H9 (cell line): ENCODE data around the gene KIF22. TPM values are rescaled to one million over a fixed set of nuclear protein-coding genes. Genes with fewer than 3 reads are reported as not detected.

ENCODE experiments used
- DNase-seq: peaks from one replicate; pipeline ENCODE4 v3.0.0-alpha.2; 2017
- H2AFZ ChIP-seq: one replicate; pipeline ENCODE4 v1.6.1; 2013; ENCODE audit warnings: mild to moderate bottlenecking, low read length, control low read depth, moderate library complexity
- H2AK5ac ChIP-seq: 2 replicates; pipeline ENCODE4 v1.6.1; 2013; ENCODE audit warnings: low read length, control low read depth, mixed read lengths; ENCODE audit not compliant: insufficient read length
- H2BK120ac ChIP-seq: one replicate; pipeline ENCODE4 v1.6.1; 2013; ENCODE audit warnings: low read depth, mild to moderate bottlenecking, low read length, control low read depth, inconsistent platforms; ENCODE audit not compliant: poor library complexity, severe bottlenecking
- H2BK12ac ChIP-seq: 2 replicates; pipeline ENCODE4 v1.6.1; 2013; ENCODE audit warnings: low read length, control low read depth, mixed read lengths, low read depth; ENCODE audit not compliant: insufficient read length
- H2BK15ac ChIP-seq: 2 replicates; pipeline ENCODE4 v1.6.1; 2013; ENCODE audit warnings: low read depth, low read length, control low read depth
- H2BK20ac ChIP-seq: one replicate; pipeline ENCODE4 v1.6.1; 2013; ENCODE audit warnings: low read depth, mild to moderate bottlenecking, low read length, control low read depth, inconsistent platforms; ENCODE audit not compliant: poor library complexity, severe bottlenecking
- H2BK5ac ChIP-seq: 2 replicates; pipeline ENCODE4 v1.6.1; 2013; ENCODE audit warnings: low read length, control low read depth, mixed read lengths; ENCODE audit not compliant: insufficient read length
- H3K14ac ChIP-seq: 2 replicates; pipeline ENCODE4 v1.6.1; 2013; ENCODE audit warnings: low read length, control low read depth; ENCODE audit not compliant: insufficient read depth
- H3K18ac ChIP-seq: 2 replicates; pipeline ENCODE4 v1.6.1; 2013; ENCODE audit warnings: low read depth, mild to moderate bottlenecking, mixed read lengths, low read length, control low read depth; ENCODE audit not compliant: insufficient read length
- H3K23ac ChIP-seq: 2 replicates; pipeline ENCODE4 v1.6.1; 2013; ENCODE audit warnings: low read length, control low read depth, mixed read lengths, low read depth; ENCODE audit not compliant: insufficient read length
- H3K23me2 ChIP-seq: 2 replicates; pipeline ENCODE4 v1.6.1; 2013; ENCODE audit warnings: low read depth, mild to moderate bottlenecking, mixed read lengths, low read length, control low read depth; ENCODE audit not compliant: insufficient read length, poor library complexity, severe bottlenecking
- H3K27ac ChIP-seq: 2 replicates; pipeline ENCODE4 v1.5.1; 2013; ENCODE audit warnings: low read length, control low read depth, mixed read lengths, low read depth; ENCODE audit not compliant: insufficient read length
- H3K27me3 ChIP-seq: 2 replicates; pipeline ENCODE4 v1.6.1; 2013; ENCODE audit warnings: low read length, control low read depth, inconsistent platforms; ENCODE audit not compliant: insufficient read depth
- H3K4ac ChIP-seq: 2 replicates; pipeline ENCODE4 v1.6.1; 2013; ENCODE audit warnings: low read depth, mild to moderate bottlenecking, control low read depth, inconsistent platforms, low read length, moderate library complexity
- H3K4me1 ChIP-seq: 2 replicates; pipeline ENCODE4 v1.6.1; 2013; ENCODE audit warnings: low read length, control low read depth, inconsistent platforms; ENCODE audit not compliant: insufficient read depth
- H3K4me2 ChIP-seq: 2 replicates; pipeline ENCODE4 v1.6.1; 2013; ENCODE audit warnings: low read length, control low read depth, mixed read lengths; ENCODE audit not compliant: insufficient read length, insufficient read depth
- H3K56ac ChIP-seq: 2 replicates; pipeline ENCODE4 v1.6.1; 2013; ENCODE audit warnings: low read depth, mild to moderate bottlenecking, mixed read lengths, low read length, control low read depth; ENCODE audit not compliant: insufficient read length
- H3K79me1 ChIP-seq: 2 replicates; pipeline ENCODE4 v1.6.1; 2013; ENCODE audit warnings: low read depth, mild to moderate bottlenecking, moderate library complexity, low read length, control low read depth, inconsistent platforms; ENCODE audit not compliant: insufficient read depth, poor library complexity, severe bottlenecking
- H3K79me2 ChIP-seq: 2 replicates; pipeline ENCODE4 v1.6.1; 2013; ENCODE audit warnings: low read length, control low read depth, inconsistent platforms; ENCODE audit not compliant: insufficient read depth
- H3K9ac ChIP-seq: 2 replicates; pipeline ENCODE4 v1.6.1; 2013; ENCODE audit warnings: low read length, control low read depth, mixed read lengths; ENCODE audit not compliant: insufficient read length; ENCODE audit errors: extremely low read depth
- H3K9me3 ChIP-seq: one replicate; pipeline ENCODE4 v1.6.1; 2013; ENCODE audit warnings: low read depth, low read length, inconsistent platforms; ENCODE audit not compliant: control insufficient read depth
- H3T11ph ChIP-seq: one replicate; pipeline ENCODE4 v1.6.1; 2013; ENCODE audit warnings: mild to moderate bottlenecking, low read length, control low read depth, inconsistent platforms
- H4K20me1 ChIP-seq: one replicate; pipeline ENCODE4 v1.6.1; 2013; ENCODE audit not compliant: control insufficient read depth, insufficient read length, insufficient read depth
- H4K5ac ChIP-seq: 2 replicates; pipeline ENCODE4 v1.6.1; 2013; ENCODE audit warnings: low read depth, mild to moderate bottlenecking, mixed read lengths, low read length, control low read depth; ENCODE audit not compliant: insufficient read length
- H4K8ac ChIP-seq: replicated peaks from 2 replicates; pipeline ENCODE4 v1.6.1; 2013; ENCODE audit warnings: low read length, control low read depth, mixed read lengths, low read depth; ENCODE audit not compliant: insufficient read length
- H4K91ac ChIP-seq: 2 replicates; pipeline ENCODE4 v1.6.1; 2013; ENCODE audit warnings: low read depth, mild to moderate bottlenecking, moderate library complexity, mixed read lengths, low read length, control low read depth; ENCODE audit not compliant: insufficient read length
- H3K27ac Mint-ChIP-seq, 3 experiments: 2 replicates in 2 of 3; 3 replicates in 1 of 3; pipeline ENCODE4 v1.8.0; 2020 to 2021; ENCODE audit warnings: mixed read lengths in 3 of 3, mild to moderate bottlenecking in 1 of 3, moderate library complexity in 1 of 3
- H3K27me3 Mint-ChIP-seq: 2 replicates; pipeline ENCODE4 v1.8.0; 2021; ENCODE audit warnings: low read depth, mild to moderate bottlenecking, moderate library complexity, mixed read lengths
- H3K36me3 Mint-ChIP-seq, 3 experiments: 2 replicates in 2 of 3; 3 replicates in 1 of 3; pipeline ENCODE4 v1.8.0; 2020 to 2021; ENCODE audit warnings: low read depth in 3 of 3, mixed read lengths in 3 of 3; ENCODE audit not compliant: insufficient read depth in 1 of 3
- H3K4me1 Mint-ChIP-seq, 2 experiments: 2 replicates each; pipeline ENCODE4 v1.8.0; 2020; ENCODE audit warnings: mixed read lengths in 2 of 2
- H3K4me3 Mint-ChIP-seq, 2 experiments: 2 replicates in 1 of 2; 3 replicates in 1 of 2; pipeline ENCODE4 v1.8.0; 2020 to 2021; ENCODE audit warnings: mild to moderate bottlenecking in 2 of 2, mixed read lengths in 2 of 2, moderate library complexity in 1 of 2
- H3K9me3 Mint-ChIP-seq, 2 experiments: 2 replicates in 1 of 2; 3 replicates in 1 of 2; pipeline ENCODE4 v1.8.0; 2020; ENCODE audit warnings: mild to moderate bottlenecking in 2 of 2, mixed read lengths in 2 of 2, moderate library complexity in 1 of 2
- CTCF ChIP-seq: fragments of 200-600 bp; sonication (generic); conservative IDR thresholded peaks from 3 replicates; pipeline ENCODE4 v1.8.0; 2021; ENCODE audit warnings: antibody characterized with exemption, mild to moderate bottlenecking
- WGBS: extraction: QIAGEN DNeasy Blood & Tissue Kit; methylation state at CpG from one replicate; pipeline ENCODE4 v1.1.7; 2013; ENCODE audit warnings: missing lambda C conversion rate, low lambda C conversion rate, mixed read lengths; ENCODE audit not compliant: insufficient read length; ENCODE audit errors: extremely low coverage; 5-methylcytosine and 5-hydroxymethylcytosine counted together
- total RNA-seq: library from RNA; stranded (reverse); gene quantifications from 2 replicates; pipeline ENCODE4 v1.2.1, GENCODE V29; 2021

The KIF22 gene
- total RNA-seq, 1 experiment from 2014 or later, result 151 TPM

GRCh38 chr16:29767062-29767461, 23.5 kb upstream of the KIF22 start:
- Mint-ChIP-seq H3K9me3 (no peaks in the 10 kb centered on the region), H3K4me1 (peaks cover 3 to 4% of the 10 kb centered on the region in 2 experiments; a peak in 2 of 4 replicates), H3K36me3 (no peaks in the 10 kb centered on the region), H3K27me3 (peaks cover 3% of the 10 kb centered on the region), H3K27ac (no peak overlapping the region), H3K4me3 (no peak overlapping the region)
- no peaks in the 10 kb centered on the region for H3K79me2 ChIP-seq
- no peaks in the 10 kb centered on the region for H3K4me1 ChIP-seq
- DNase-seq, result no peak
- H3K23me2 ChIP-seq, result no peaks in the 10 kb centered on the region
- no peak overlapping the region for H2BK15ac ChIP-seq
- no peak overlapping the region for H2AFZ ChIP-seq
- H4K91ac ChIP-seq, result no peak overlapping the region
- H3K79me1 ChIP-seq, result no peaks in the 10 kb centered on the region
- H3K9me3 ChIP-seq, result no peaks in the 10 kb centered on the region
- no peak overlapping the region for H2BK120ac ChIP-seq
- H3K18ac ChIP-seq, result no peak overlapping the region
- no peak overlapping the region for H3K27ac ChIP-seq
- no peak overlapping the region for H2BK5ac ChIP-seq
- no peaks in the 10 kb centered on the region for H3K27me3 ChIP-seq
- WGBS, result no CpG with 5 or more reads among the region's 3 CpGs
- H4K5ac ChIP-seq, result no peak overlapping the region
- no peak overlapping the region for H3K56ac ChIP-seq
- no peaks in the 10 kb centered on the region for H4K20me1 ChIP-seq
- no peak overlapping the region for H4K8ac ChIP-seq
- no peak overlapping the region for H3T11ph ChIP-seq
- H3K23ac ChIP-seq, result no peak overlapping the region
- no peak overlapping the region for H2BK20ac ChIP-seq
- H3K4ac ChIP-seq, result no peak overlapping the region
- no peak overlapping the region for H2BK12ac ChIP-seq
- H3K14ac ChIP-seq, result no peak overlapping the region
- H3K4me2 ChIP-seq, result no peak overlapping the region
- H3K9ac ChIP-seq, result no peak overlapping the region
- no peak for TF ChIP-seq CTCF
- no peak overlapping the region for H2AK5ac ChIP-seq
